WTC11 (cell line): ENCODE results near the gene SAMD5. TPM values are rescaled to one million over a fixed set of nuclear protein-coding genes. Genes with fewer than 3 reads are reported as not detected.

Experiments
- ATAC-seq: fragments of 200-7000 bp; cut with Tn5 transposase; 2 replicates; pipeline ENCODE4 v1.10.0; 2021; ENCODE audit warnings: mild to moderate bottlenecking, moderate library complexity
- CTCF ChIA-PET: fragments of 300-600 bp; sonication (Branson Sonifier 250); formaldehyde crosslinking; loops from one replicate; lab custom pipeline; 2021; ENCODE audit warnings: antibody characterized with exemption; lab: Charles Lee
- POLR2A ChIA-PET: fragments of 350-600 bp; sonication (Branson Sonifier 250); formaldehyde crosslinking; loops from one replicate; lab custom pipeline; 2021; ENCODE audit warnings: antibody characterized with exemption; lab: Charles Lee
- DNase-seq: peaks from one replicate; pipeline ENCODE4 v3.0.0; 2021; ENCODE audit warnings: low spot score
- H3K27ac Mint-ChIP-seq: 2 replicates; pipeline ENCODE4 v1.8.0; 2021; ENCODE audit warnings: mixed read lengths
- H3K27me3 Mint-ChIP-seq: 2 replicates; pipeline ENCODE4 v1.8.0; 2021; ENCODE audit warnings: low read depth, mild to moderate bottlenecking, moderate library complexity, mixed read lengths
- H3K36me3 Mint-ChIP-seq: 2 replicates; pipeline ENCODE4 v1.8.0; 2021; ENCODE audit warnings: mixed read lengths
- H3K4me1 Mint-ChIP-seq: 2 replicates; pipeline ENCODE4 v1.8.0; 2022; ENCODE audit warnings: mixed read lengths
- H3K4me3 Mint-ChIP-seq: 2 replicates; pipeline ENCODE4 v1.8.0; 2021; ENCODE audit warnings: mild to moderate bottlenecking, moderate library complexity, mixed read lengths
- H3K9me3 Mint-ChIP-seq: 2 replicates; pipeline ENCODE4 v1.8.0; 2021; ENCODE audit warnings: mixed read lengths
- AFF4 ChIP-seq: sonication (generic); formaldehyde crosslinking; IDR thresholded peaks from 2 replicates; pipeline ENCODE4 v1.8.1; 2023; ENCODE audit warnings: mild to moderate bottlenecking, missing genetic modification reagents, borderline replicate concordance
- AR ChIP-seq: fragments of 250-450 bp; sonication (Bioruptor Pico); IDR thresholded peaks from 2 replicates; pipeline ENCODE4 v1.9.0; 2021; ENCODE audit warnings: mild to moderate bottlenecking
- ATF1 ChIP-seq: sonication (generic); formaldehyde crosslinking; IDR thresholded peaks from 2 replicates; pipeline ENCODE4 v1.8.1; 2023; ENCODE audit warnings: mild to moderate bottlenecking, moderate library complexity, missing genetic modification reagents
- CBFB ChIP-seq: sonication (generic); formaldehyde crosslinking; IDR thresholded peaks from 2 replicates; pipeline ENCODE4 v1.8.1; 2022; ENCODE audit warnings: mild to moderate bottlenecking, low read depth, missing genetic modification reagents
- E2F1 ChIP-seq: sonication (generic); formaldehyde crosslinking; IDR thresholded peaks from 2 replicates; pipeline ENCODE4 v1.8.0; 2022; ENCODE audit warnings: mild to moderate bottlenecking, missing genetic modification reagents
- ELF4 ChIP-seq: sonication (generic); formaldehyde crosslinking; IDR thresholded peaks from 2 replicates; pipeline ENCODE4 v1.8.1; 2022; ENCODE audit warnings: low read depth, mild to moderate bottlenecking, moderate library complexity, missing genetic modification reagents
- NR1H2 ChIP-seq: sonication (generic); formaldehyde crosslinking; IDR thresholded peaks from 2 replicates; pipeline ENCODE4 v1.9.0; 2021; ENCODE audit warnings: mild to moderate bottlenecking, moderate library complexity, missing genetic modification reagents
- NR2C2 ChIP-seq: sonication (generic); formaldehyde crosslinking; IDR thresholded peaks from 2 replicates; pipeline ENCODE4 v1.8.0; 2022; ENCODE audit warnings: mild to moderate bottlenecking, missing genetic modification reagents
- SP1 ChIP-seq: sonication (generic); formaldehyde crosslinking; conservative IDR thresholded peaks from 2 replicates; pipeline ENCODE4 v1.8.1; 2022; ENCODE audit warnings: missing genetic modification reagents
- USF1 ChIP-seq: sonication (generic); formaldehyde crosslinking; IDR thresholded peaks from 2 replicates; pipeline ENCODE4 v1.8.0; 2022; ENCODE audit warnings: mild to moderate bottlenecking, missing genetic modification reagents
- ZMAT4 ChIP-seq: fragments of 250-450 bp; sonication (Bioruptor Pico); IDR thresholded peaks from 2 replicates; pipeline ENCODE4 v1.9.0; 2021; ENCODE audit warnings: mild to moderate bottlenecking
- ZNF138 ChIP-seq: sonication (generic); formaldehyde crosslinking; conservative IDR thresholded peaks from 2 replicates; pipeline ENCODE4 v1.8.1; 2022; ENCODE audit warnings: mild to moderate bottlenecking, moderate library complexity, missing genetic modification reagents
- ZNF317 ChIP-seq: sonication (generic); formaldehyde crosslinking; IDR thresholded peaks from 2 replicates; pipeline ENCODE4 v1.8.1; 2023; ENCODE audit warnings: low read depth, mild to moderate bottlenecking, moderate library complexity, missing genetic modification reagents, borderline replicate concordance
- ZNF425 ChIP-seq: fragments of 250-450 bp; sonication (Bioruptor Pico); conservative IDR thresholded peaks from 2 replicates; pipeline ENCODE4 v1.9.0; 2021; ENCODE audit warnings: mild to moderate bottlenecking
- ZNF671 ChIP-seq: fragments of 250-450 bp; sonication (Bioruptor Pico); IDR thresholded peaks from 2 replicates; pipeline ENCODE4 v1.8.0; 2021; ENCODE audit warnings: mild to moderate bottlenecking
- ZSCAN18 ChIP-seq: fragments of 250-450 bp; sonication (Bioruptor Pico); IDR thresholded peaks from 2 replicates; pipeline ENCODE4 v2.1.2; 2022; ENCODE audit warnings: mild to moderate bottlenecking, moderate library complexity
- total RNA-seq: library from RNA; stranded (reverse); gene quantifications from 3 replicates; pipeline ENCODE4 v1.2.3, GENCODE V29; 2021

SAMD5 gene
- total RNA-seq, 1 experiment from 2014 or later = 0.39 TPM

- TF ChIP-seq ZSCAN18 (CRISPR knock-in tag) (no peak), ZMAT4 (no peak), SP1 (CRISPR knock-in tag) (no peak), ZNF317 (no peak), ELF4 (CRISPR knock-in tag) (no peak), USF1 (CRISPR knock-in tag) (no peak), NR2C2 (CRISPR knock-in tag) (no peak), ZNF138 (CRISPR knock-in tag) (no peak), E2F1 (no peak), CBFB (CRISPR knock-in tag) (no peak), AFF4 (no peak), ATF1 (CRISPR knock-in tag) (no peak)
Measured at GRCh38 chr6:147553099-147553498, 44.6 kb downstream of the SAMD5 start (continued).

GRCh38 chr6:147554281-147554680 is 45.8 kb downstream of the SAMD5 start:
- Mint-ChIP-seq H3K27ac (no peak overlapping the region), H3K4me3 (no peak overlapping the region), H3K4me1 (peaks cover 9% of the 10 kb centered on the region), H3K36me3 (peaks cover 5% of the 10 kb centered on the region), H3K27me3 (no peaks in the 10 kb centered on the region; the same call in 1 of the 2 replicates), H3K9me3 (peaks cover 11% of the 10 kb centered on the region)
- CTCF ChIA-PET = no interaction called here
- DNase-seq (no peak), ATAC-seq (no peak)
- POLR2A ChIA-PET = no interaction called here
- TF ChIP-seq ZNF425 (CRISPR knock-in tag) = no peak
- TF ChIP-seq AR (CRISPR knock-in tag) = no peak
- TF ChIP-seq ZNF671 (CRISPR knock-in tag) = no peak
- no peak for TF ChIP-seq NR1H2 (CRISPR knock-in tag)
